Measurements from ENCODE around the gene GSTM4. TPM values are rescaled to one million over a fixed set of nuclear protein-coding genes. Genes with fewer than 3 reads are reported as not detected.
A peak's percentile ranks its signal among the peaks of the same experiment; 100 is the strongest.

GSTM4 gene
- total RNA-seq, result 37.3 TPM
- long read RNA-seq, transcript GSTM4-204 (8 exons, 1,412 nt), result major isoform, 50 of 68 reads
- long read RNA-seq, partial matches to known transcripts, result 2 of 68 reads
- long read RNA-seq, other reads (novel, unspliced or antisense), result 11 of 68 reads

DNA sequence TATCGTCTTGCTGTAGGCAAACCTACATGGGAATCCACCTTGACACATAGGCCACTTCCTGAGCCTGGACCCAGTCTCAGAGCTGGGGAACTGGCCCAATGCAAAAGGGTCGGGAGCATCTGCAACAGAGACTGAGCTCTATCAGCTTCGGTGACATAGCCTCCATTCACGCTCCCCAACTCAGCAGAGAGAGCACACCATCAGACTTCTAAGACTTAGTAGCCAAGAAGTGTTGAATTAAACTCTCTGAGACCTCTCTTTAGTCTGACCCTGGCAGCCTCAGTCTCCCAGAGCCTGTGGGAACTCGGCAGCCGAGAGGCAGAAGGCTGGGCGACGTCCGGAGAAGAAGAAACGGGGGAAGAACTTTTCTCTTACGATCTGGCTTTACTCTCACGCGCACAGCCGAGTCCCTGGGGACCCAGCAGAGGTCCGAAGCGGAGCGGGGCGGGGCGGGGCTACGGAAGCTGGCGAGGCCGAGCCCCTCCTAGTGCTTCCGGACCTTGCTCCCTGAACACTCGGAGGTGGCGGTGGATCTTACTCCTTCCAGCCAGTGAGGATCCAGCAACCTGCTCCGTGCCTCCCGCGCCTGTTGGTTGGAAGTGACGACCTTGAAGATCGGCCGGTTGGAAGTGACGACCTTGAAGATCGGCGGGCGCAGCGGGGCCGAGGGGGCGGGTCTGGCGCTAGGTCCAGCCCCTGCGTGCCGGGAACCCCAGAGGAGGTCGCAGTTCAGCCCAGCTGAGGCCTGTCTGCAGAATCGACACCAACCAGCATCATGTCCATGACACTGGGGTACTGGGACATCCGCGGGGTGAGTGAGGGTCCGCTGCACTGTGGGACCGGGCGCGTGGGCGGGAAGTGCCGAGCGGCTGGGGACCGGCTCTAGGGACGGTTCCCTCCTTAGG is at the start of gene GSTM4:
GSTM4 (plus strand) TSS at position 485 of the 905 bp plus-strand sequence; CDS start at position 776, 291 bp downstream.
- peak; percentile 98 for ATAC-seq (ENCODE audit: poor library complexity)
- intact Hi-C loops (cut with DNase I), result no loop called here
- DNase-seq, result peak; percentile 94

DNA sequence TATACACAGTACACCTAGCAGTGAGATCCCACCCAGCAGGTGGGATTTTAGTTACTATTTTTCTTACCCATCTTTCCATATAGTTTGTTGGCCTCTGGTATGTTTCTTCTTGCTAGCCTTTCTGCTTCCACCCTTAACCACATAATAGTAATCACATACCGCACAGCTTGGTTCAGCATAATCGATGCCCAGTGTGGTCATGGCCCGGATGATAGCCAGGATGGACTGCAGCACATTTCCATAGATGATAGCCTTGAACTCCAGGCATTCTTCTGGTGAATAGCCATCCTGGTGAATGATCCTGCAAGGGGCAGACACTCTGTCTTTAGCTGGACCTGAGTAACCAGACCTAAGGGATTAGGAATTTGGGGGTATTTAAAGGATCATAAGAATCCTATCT is 46.0 kb upstream of the GSTM4 start:
- intact Hi-C loops (cut with DNase I), result no loop called here
- ATAC-seq (ENCODE audit: poor library complexity), result no peak

DNA sequence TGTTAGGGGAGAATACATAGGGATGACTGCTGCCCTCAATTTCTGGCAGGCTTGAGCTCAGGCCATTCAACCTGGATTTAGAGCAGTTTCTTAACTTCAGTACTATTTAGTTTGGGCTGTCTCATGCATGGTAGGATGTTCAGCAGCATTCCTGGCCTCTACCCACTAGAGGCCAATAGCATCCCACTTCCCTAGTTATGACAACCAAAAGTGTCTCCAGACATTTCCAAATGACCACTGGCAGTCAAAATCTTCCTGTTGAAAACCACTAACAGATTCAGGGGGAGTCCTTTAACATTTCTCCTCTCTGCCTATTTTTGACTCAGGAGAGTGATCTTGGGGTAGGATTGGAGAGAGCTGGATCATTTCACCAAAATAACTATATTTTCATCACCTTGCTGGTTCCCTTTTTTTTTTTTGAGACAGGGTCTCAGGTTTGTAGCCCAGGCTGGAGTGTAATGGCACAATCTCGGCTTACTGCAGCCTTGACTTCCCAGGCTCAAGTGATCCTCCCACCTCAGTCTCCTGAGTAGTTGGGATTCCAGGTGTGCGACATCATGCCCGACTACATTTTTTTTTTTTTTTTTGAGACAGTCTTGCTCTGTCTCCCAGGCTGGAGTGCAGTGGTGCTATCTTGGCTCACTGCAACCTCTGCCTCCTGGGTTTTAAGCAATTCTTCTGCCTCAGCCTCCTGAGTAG is 45.1 kb upstream of the GSTM4 start:
- intact Hi-C loops (cut with DNase I), result no loop called here
- no peak for DNase-seq
- no peak for ATAC-seq (ENCODE audit: poor library complexity)

More for the DNA sequence above, 46.0 kb upstream of the GSTM4 start:
- no peak for DNase-seq

DNA sequence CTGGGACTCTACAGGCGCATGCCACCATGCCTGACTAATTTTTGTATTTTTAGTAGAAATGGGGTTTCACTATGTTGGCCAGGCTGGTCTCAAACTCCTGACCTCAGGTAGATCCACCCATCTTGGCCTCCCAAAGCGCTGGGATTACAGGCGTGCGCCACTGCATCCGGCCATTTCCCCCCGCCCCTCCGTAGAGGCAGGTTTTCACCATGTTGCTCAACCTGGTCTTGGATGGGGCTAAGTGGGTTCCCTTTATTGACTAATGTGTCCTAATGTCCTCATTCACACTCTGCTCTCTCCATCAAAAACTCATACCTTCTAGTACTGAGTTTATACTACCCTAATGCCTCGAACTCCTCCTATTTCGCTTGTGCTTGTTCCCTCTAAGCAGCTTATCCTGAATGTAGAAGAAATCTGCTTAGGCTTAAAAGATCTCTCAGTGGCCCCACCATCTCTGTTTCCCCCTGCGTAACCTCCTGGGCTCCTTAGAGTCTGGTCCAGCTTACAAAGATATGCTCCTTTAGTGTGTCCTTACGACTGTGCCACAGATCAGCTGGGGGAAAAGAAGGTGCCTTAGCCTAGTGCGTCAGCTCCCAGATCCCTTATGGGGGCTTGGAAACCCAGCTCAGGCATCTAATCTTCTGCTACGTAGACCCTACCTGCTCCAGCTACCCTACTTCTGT is 44.5 kb upstream of the GSTM4 start:
- ATAC-seq (ENCODE audit: poor library complexity) (no peak), DNase-seq (no peak)
- intact Hi-C loops (cut with DNase I), result no loop called here

DNA sequence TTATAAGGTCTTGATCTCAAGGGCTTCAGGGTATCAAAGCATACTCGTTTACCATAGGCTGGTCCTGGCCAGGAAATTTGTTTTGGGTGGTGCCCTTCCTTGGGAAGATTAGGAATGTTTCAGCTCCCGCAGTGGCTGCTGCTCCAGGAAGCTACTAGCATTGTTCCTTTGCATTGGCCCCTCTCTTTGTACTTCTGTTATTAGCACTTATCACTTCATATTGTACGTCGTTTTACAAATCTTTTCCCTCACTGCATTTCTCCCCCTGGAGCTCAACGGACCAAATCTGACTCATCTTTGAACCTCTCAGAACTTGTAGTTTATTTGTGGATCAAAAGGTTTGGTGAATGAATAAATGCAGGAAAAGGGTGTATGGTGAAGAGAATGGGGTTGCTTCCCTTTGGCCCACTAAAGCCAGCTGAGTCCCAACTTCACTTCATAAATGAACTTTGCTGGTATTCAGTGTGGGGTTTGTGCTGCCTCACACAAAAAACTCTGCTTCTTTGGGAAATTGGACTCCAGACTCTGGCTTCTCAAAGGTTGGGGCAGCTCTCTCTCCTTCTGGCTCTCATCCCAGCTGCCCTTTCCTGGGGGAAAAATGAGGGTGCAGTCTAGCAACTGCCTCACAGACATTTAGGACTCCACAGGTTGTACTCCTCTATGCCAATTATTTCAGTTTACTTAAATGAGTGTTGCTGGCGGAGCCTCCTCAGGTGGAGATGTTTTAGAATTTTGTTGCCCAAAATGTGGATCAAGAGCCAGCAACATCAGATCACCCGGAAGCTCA is 42.3 kb upstream of the GSTM4 start:
- intact Hi-C loops (cut with DNase I), result no loop called here
- no peak for ATAC-seq (ENCODE audit: poor library complexity)
- DNase-seq, result no peak

DNA sequence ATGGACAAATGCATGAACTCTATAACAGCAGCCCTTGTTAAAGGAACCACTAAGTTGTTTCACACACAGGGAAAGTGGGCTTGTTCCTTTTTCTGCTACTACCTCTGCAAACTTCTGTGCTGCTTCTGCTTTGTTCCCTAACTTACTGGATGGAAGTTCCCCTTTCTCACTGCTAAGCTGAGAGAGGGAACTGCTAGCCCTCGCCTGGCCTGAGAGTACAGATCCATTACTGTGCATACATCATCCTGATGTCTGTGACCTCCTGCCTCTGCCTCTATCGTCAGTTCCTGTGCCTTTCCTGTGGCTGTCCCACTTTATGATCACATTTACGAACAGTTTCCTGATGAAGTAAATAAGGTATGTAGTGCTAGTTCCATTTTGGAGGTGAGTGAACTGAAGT is 40.0 kb upstream of the GSTM4 start:
- ATAC-seq (ENCODE audit: poor library complexity) (peak; percentile 15), DNase-seq (no peak)
- intact Hi-C loops (cut with DNase I), result no loop called here

DNA sequence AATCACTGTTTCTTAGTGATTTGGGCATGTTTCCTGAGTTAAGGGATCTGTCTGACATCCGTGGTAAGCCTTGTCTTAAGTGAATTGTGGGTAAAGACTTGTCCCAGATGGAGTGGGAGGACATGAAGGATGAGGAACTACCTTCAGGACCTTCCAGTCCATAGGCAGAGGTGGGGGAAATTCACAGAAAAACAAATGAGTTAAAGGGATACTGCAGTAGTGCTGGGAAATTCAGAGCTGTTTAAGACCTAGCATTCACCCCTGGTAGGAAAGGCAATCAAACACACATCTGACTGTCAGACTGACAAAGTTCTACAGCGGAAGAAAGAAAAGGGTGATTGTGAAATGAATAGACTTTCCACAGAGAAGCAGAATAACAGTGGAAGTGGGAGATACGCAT is 39.5 kb upstream of the GSTM4 start:
- intact Hi-C loops (cut with DNase I), result no loop called here
- DNase-seq (no peak), ATAC-seq (ENCODE audit: poor library complexity) (no peak)

DNA sequence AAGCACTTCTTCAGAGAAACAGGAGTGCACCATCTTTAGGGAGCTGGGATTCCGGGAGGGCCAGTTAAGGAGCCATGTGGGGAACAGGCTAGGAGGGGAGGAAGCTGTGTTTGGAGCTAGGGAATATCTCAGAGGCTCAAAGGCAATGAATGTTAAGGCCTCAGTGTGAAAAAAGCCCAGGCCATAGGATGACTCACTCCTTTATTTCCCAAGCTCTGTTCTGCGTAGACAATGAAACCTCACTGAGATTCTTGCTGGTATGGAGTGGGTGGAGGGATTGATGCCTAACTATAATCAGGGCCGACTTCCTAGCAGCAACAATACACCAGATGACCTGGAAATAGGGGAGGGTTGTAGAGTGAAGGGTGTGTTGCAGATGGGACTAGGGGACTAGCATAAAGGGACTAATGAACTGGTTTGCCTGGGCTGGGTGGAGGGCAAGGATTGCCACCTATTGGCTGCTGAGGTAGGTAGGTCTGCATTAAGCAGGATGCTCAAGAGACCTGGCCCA is 38.6 kb upstream of the GSTM4 start:
- DNase-seq (no peak), ATAC-seq (ENCODE audit: poor library complexity) (no peak)
- intact Hi-C loops (cut with DNase I), result no loop called here

DNA sequence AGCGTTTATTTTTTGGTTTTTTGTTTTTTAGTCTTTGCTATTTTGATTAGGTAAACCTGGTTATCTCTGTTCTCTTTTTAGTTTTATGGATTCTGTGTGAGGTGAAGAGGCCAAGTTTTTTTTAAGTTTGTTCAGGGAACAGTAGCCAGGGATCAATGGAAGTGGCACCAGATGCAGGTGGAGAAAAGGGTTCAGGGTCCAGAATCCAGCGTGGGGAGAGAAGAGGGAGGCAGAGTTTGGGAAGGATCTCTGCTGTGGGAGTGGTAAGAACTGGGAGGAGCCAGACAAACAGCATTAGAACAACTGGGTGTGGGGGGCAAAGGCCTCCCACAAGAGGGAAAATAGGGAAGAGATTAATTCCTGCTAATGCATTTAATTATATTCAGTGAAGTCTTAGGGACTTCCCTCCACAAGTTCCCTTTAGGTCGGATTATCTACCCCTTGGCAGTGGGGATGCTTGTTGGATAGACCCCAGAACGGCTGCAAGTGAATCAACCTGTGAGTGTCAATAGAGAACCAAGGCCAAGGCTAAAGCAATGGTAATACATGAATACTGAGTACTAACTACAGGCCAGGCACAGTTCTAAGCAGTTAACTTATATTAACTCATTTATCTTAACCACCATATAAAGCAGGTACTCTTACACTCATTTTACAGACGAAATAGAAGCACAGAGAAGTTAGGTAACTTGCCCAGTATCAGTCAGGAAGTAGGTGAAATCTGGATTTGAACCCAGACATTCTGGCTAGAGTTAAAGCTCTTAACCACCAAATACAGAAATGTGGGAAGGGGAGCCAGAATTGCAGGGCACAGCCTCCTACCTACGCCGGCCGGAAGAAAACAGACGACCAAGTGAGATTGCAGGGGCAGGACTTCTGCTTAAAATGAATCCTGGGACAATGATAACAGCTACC is 37.0 kb upstream of the GSTM4 start:
- intact Hi-C loops (cut with DNase I), result no loop called here
- ATAC-seq (ENCODE audit: poor library complexity), result no peak
- DNase-seq, result no peak

DNA sequence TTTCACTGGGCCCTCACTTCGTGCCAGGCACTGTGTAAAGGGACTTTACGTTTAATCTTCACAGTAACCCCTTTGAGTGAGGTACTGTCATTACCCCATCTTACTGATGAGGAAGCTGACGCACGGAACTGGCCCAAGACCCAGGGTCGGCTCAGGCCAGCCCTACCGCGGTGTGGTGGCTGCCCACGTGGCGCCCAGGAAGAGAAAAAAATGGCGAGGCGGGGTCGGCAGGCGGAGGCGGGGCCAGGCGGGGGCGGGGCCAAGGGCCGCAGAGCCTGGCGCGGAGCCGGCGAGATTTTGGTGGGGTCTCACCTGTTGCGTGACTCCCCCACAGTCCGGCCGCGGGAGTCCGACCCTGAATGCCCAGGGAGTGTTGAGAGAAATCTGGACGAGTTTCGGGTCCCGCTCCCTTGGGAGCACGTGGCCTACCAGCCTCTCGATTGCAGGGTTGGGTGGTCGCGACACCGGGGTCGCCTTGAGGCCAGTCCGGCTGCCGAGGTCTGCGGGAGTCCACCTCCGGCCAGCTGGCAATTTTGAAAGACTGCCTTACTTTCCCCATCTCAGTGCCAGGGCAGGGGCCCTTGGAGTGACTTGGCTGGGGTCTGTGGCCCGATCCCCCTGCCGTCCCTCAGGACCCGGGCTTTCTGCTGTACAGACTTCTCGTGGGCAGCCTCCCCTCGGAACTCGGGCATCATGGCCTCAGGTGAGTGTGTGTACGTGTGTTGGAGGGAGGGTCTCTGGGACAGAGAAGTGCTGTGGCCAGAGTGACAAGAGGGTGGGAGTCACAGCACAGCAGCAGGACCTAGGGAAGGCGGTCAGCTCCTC is 36.1 kb upstream of the GSTM4 start, which contains the start of the genes AMPD2 and GNAT2:
AMPD2 (plus strand) TSS at position 262 of the 825 bp plus-strand sequence. CDS start 1,339 bp downstream, outside the sequence.
GNAT2 (minus strand) TSS at position 41 of the 825 bp plus-strand sequence. CDS start 6,746 bp downstream, outside the sequence.
- intact Hi-C loops (cut with DNase I), result no loop called here

DNA sequence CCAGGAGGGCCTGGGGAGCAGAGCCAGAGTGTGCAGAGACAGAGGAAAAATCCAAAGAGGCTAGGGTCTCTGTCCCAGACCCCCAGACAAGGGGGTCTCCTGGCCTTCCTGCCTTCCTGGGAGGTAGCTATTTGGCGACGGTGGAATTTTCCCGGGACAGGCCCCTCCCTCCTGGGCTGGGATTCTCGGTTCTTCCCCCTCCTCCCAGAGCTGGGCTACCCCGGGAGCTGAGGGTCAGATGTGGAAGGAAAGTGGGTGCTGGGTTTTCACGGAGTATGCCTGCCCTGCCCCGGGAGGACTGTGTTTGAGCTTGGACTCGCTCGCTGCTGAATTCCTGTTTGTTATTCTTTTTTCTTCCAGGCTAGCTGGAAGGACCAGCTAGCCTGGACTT is 35.5 kb upstream of the GSTM4 start:
- ATAC-seq (ENCODE audit: poor library complexity) (peak; percentile 54), DNase-seq (no peak)
- intact Hi-C loops (cut with DNase I), result no loop called here

More for the DNA sequence above, 36.1 kb upstream of the GSTM4 start, which contains the start of the genes AMPD2 and GNAT2:
- ATAC-seq (ENCODE audit: poor library complexity) (peak; percentile 78), DNase-seq (peak; percentile 90)

DNA sequence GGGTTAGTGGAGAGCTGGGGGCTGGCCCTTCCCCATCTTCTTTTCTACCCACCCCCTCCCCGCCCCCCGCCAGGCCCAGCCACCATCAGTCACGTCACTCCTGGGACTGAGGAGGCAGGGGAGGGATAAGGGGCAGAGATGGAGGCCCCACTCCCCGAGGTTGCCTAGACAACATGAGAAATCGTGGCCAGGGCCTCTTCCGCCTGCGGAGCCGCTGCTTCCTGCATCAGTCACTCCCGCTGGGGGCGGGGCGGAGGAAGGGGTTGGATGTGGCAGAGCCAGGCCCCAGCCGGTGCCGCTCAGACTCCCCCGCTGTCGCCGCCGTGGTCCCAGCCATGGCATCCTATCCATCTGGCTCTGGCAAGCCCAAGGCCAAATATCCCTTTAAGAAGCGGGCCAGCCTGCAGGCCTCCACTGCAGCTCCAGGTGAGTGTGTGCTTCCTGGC is 35.0 kb upstream of the GSTM4 start:
- DNase-seq (peak; percentile 97), ATAC-seq (ENCODE audit: poor library complexity) (peak; percentile 80)
- intact Hi-C loops (cut with DNase I), result no loop called here

DNA sequence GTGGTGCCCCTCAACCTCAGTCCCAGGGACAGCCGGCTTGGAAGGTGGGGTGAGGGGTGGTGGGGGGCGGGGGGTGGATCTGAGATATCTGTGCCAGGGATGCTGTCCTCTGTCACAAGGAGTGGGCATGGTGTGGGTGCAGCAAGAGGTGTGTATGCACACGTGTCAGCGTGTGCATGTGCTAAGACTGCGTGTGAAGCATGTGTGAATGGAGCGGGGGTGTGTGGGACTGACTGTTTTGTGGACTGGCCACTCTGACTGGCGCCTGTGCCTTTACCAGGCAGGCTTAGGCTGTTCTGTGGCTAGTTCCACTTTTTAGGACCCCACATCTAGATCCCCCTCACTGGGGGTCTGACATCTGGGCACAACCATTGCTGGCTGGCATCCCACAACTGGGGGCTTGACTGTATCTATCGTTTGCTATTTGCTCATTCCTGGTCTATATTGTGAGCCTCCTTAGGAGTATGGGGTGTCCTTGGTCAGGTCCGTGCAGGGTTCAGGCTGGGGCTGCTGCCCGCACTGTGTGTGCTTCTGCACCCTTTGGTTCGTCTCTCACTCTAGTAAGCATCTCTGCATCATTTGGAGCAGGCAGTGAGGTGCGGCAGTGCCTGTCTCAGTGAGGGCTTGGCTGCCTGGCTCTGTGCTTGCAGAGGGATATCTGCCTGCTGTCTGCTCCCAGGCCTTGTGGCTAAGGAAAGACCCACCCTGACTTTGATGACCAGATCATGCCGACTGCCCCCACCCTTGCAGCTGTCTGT is 34.3 kb upstream of the GSTM4 start:
- intact Hi-C loops (cut with DNase I), result no loop called here
- DNase-seq, result no peak
- no peak for ATAC-seq (ENCODE audit: poor library complexity)

DNA sequence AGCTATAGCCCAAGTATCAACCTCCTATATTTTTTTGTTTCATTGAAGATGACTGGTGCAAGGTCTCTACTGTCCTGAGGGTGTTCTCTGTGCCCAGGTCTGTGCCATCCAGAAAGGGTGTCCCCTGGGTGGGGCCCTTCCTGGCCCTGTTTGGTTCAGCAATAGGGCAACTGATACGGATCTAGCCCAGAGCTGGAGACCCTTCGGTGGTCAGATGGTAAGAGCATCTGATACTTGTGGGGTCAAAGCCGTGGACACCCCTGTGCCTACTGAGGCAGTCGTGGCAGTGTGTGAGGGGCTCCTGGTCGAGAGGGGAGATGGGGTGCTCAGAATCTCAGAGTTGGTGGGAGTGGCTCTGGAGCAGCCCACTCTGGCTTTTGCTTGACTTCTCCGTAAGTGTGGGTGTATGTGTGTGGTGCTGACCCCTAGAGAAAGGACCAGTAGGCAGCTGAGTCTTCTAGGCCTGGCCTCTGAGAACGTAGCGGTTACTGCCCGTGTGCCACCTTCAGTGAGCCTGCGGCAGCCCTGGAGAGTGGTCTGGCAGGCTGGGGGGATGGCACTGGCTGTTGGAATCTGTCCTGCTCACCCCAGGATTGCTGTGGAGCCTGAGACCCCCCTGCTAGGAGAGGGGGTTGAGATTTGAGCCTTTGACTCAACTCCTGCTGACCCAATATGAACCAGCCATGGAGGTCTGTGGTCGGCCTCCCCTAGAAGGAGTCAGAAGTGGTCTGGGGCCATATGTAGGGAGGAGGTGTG is 33.6 kb upstream of the GSTM4 start:
- ATAC-seq (ENCODE audit: poor library complexity) (no peak), DNase-seq (no peak)
- intact Hi-C loops (cut with DNase I), result no loop called here

DNA sequence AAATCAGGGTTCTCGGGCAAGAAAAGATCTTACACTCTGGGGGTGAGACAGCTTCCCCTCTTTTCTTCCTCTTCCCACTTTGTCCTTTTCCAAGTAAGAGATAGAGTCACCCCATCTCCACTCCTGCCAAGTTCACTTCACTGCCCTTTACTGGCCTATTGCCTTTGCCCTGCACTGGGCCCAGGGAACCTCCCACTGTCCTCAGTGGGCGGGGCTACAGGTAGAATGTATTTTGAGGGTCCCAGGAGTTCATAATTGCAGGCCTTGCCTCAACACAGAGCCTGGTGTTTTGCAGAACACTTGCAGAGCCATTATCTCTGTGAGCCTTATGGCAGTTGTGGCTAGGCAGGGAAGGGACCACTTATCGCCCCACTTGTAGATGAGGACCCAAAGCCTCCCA is 33.0 kb upstream of the GSTM4 start:
- DNase-seq (no peak), ATAC-seq (ENCODE audit: poor library complexity) (no peak)
- intact Hi-C loops (cut with DNase I), result no loop called here

Data from Right ventricle myocardium superior (tissue), 1 donor.